Thyroid gland (tissue), 4 donors: ENCODE measurements around the gene KCNJ15. TPM values are rescaled to one million over a fixed set of nuclear protein-coding genes. Genes with fewer than 3 reads are reported as not detected.

Experiments
- DNase-seq, 2 donors: peaks; one replicate each; pipeline ENCODE4 v3.0.0-alpha.2; 2019
- H3K27ac ChIP-seq, 3 donors: fragments of 200-600 bp; sonication (generic); 1 replicate in 2 of 3; 2 replicates in 1 of 3; pipeline ENCODE4 v1.5.1; 2016 to 2019; ENCODE audit warnings: mild to moderate bottlenecking in 1 of 3, moderate library complexity in 1 of 3
- H3K27me3 ChIP-seq: fragments of 200-600 bp; sonication (generic); one replicate; pipeline ENCODE4 v1.5.1; 2019
- H3K36me3 ChIP-seq, 2 donors: fragments of 200-600 bp; sonication (generic); one replicate each; pipeline ENCODE4 v1.5.1; 2016 to 2019
- H3K4me1 ChIP-seq, 2 donors: fragments of 200-600 bp; sonication (generic); one replicate each; pipeline ENCODE4 v1.5.1; 2017 to 2019
- H3K4me3 ChIP-seq, 3 donors: fragments of 200-600 bp; sonication (generic); replicated peaks in 1 of 3; 1 replicate in 2 of 3; 2 replicates in 1 of 3; pipeline ENCODE4 v1.5.1; 2016; ENCODE audit warnings: mild to moderate bottlenecking in 1 of 3
- H3K9me3 ChIP-seq: fragments of 200-600 bp; sonication (generic); one replicate; pipeline ENCODE4 v1.5.1; 2017
- CTCF ChIP-seq, 6 experiments: fragments of 200-600 bp in 3 of 6; fragments of 450-650 bp in 3 of 6; sonication (generic) in 3 of 6; IDR thresholded peaks; one replicate each; pipeline ENCODE4 v1.5.1; 2016 to 2019; ENCODE audit warnings: antibody characterized with exemption in 6 of 6, mild to moderate bottlenecking in 2 of 6, inconsistent platforms in 1 of 6, moderate library complexity in 1 of 6
- POLR2A ChIP-seq, 2 donors: fragments of 450-650 bp; IDR thresholded peaks; one replicate each; pipeline ENCODE4 v1.6.1; 2017; ENCODE audit warnings: antibody characterized with exemption in 2 of 2, mild to moderate bottlenecking in 2 of 2, moderate library complexity in 1 of 2
- WGBS, 2 donors: methylation state at CpG; one replicate each; pipeline ENCODE4 v1.1.5; 2017; 5-methylcytosine and 5-hydroxymethylcytosine counted together
- intact Hi-C: fragments of 100-400 bp; cut with DNase I; formaldehyde crosslinking; loops from one replicate; pipeline ENCODE4 v1.15.1; 2023
- total RNA-seq, 4 donors: library from RNA; depleted of rRNA; stranded (reverse); fragments of >200 nt; gene quantifications; one replicate each; pipeline ENCODE4 v1.2.3, GENCODE V29; 2016

The KCNJ15 gene
- total RNA-seq, 4 donors from 2014 or later: 29.2 to 71.2 (median 59.5) TPM

GRCh38 chr21:38284216-38284615, 27.4 kb downstream of the KCNJ15 start:
- TF ChIP-seq POLR2A (IDR thresholded peaks at IDR 0.05) (no peak), CTCF (IDR thresholded peaks at IDR 0.05) (no peak)
- H3K27ac ChIP-seq: peak overlapping the region; percentile 16 to 78 (median 54)
- intact Hi-C loops: no loop called here
- H3K4me1 ChIP-seq: peaks cover 28 to 59% of the 10 kb centered on the region in 2 donors
- no peaks in the 10 kb centered on the region for H3K27me3 ChIP-seq
- H3K36me3 ChIP-seq: no peaks in the 10 kb centered on the region
- no peaks in the 10 kb centered on the region for H3K9me3 ChIP-seq
- 35 to 50% methylated on average over 6 of the region's 6 CpGs for WGBS, 2 donors
- no peak overlapping the region for H3K4me3 ChIP-seq
- peak; percentile 60 to 65 for DNase-seq

GRCh38 chr21:38286739-38287471, 30.1 kb downstream of the KCNJ15 start:
- 41 to 44% methylated on average over 3 of the region's 3 CpGs for WGBS, 2 donors
- H3K27me3 ChIP-seq: no peaks in the 10 kb centered on the region
- H3K27ac ChIP-seq: peak overlapping the region; percentile 54 to 78 (median 57)

GRCh38 chr21:38287476-38287875, 30.7 kb downstream of the KCNJ15 start:
- H3K9me3 ChIP-seq: no peaks in the 10 kb centered on the region
- TF ChIP-seq POLR2A (IDR thresholded peaks at IDR 0.05): no peak
- TF ChIP-seq CTCF (IDR thresholded peaks at IDR 0.05): no peak

More at GRCh38 chr21:38286739-38287471, 30.1 kb downstream of the KCNJ15 start:
- TF ChIP-seq CTCF (IDR thresholded peaks at IDR 0.05): no peak
- no peak for TF ChIP-seq POLR2A (IDR thresholded peaks at IDR 0.05)
- Histone ChIP-seq H3K4me1 (peaks cover 36 to 68% of the 10 kb centered on the region in 2 donors), H3K9me3 (no peaks in the 10 kb centered on the region), H3K36me3 (no peaks in the 10 kb centered on the region), H3K4me3 (no peak overlapping the region)
- peak in 1 of 2 donors; percentile 42 for DNase-seq
- intact Hi-C loops: no loop called here

GRCh38 chr21:38289705-38290485, 33.1 kb downstream of the KCNJ15 start:
- H3K4me1 ChIP-seq: peaks cover 49 to 70% of the 10 kb centered on the region in 2 donors
- no peak for TF ChIP-seq CTCF (IDR thresholded peaks at IDR 0.05)
- TF ChIP-seq POLR2A (IDR thresholded peaks at IDR 0.05): no peak
- peak overlapping the region; percentile 52 to 93 (median 85) for H3K27ac ChIP-seq
- intact Hi-C loops: loop anchor here (10.0 kb wide), 1 partner anchor 55 kb away; no protein-coding TSS in a partner anchor
- no peaks in the 10 kb centered on the region for H3K36me3 ChIP-seq
- DNase-seq: no peak
- H3K4me3 ChIP-seq: no peak overlapping the region
- 86 to 90% methylated on average over 14 of the region's 14 CpGs for WGBS, 2 donors
- H3K9me3 ChIP-seq: no peaks in the 10 kb centered on the region
- H3K27me3 ChIP-seq: no peaks in the 10 kb centered on the region

More at GRCh38 chr21:38287476-38287875, 30.7 kb downstream of the KCNJ15 start:
- intact Hi-C loops: no loop called here
- H3K4me1 ChIP-seq: peaks cover 41 to 70% of the 10 kb centered on the region in 2 donors
- H3K36me3 ChIP-seq: no peaks in the 10 kb centered on the region
- DNase-seq: no peak
- H3K27ac ChIP-seq: peak overlapping the region; percentile 51 to 78 (median 57)
- no peak overlapping the region for H3K4me3 ChIP-seq
- WGBS, 2 donors: 82 to 86% methylated on average over 1 of the region's 1 CpG
- H3K27me3 ChIP-seq: no peaks in the 10 kb centered on the region
